ENCODE data around the gene EXD2.
"Not testable (repeated sequence)": the region's sequence is repeated elsewhere in the genome, so short reads cannot be mapped to it uniquely, and the experiment has no call there.

The EXD2 gene

GRCh38 chr14:69170839-69171238 lies 20.5 kb upstream of the EXD2 start:
- Histone ChIP-seq H3K4me3 (IDR thresholded peaks at IDR 0.05; ENCODE audit: insufficient read depth, low read depth, low read length) (no peak overlapping the region), H3K4me1 (ENCODE audit: low read depth, poor library complexity, severe bottlenecking) (no peaks in the 10 kb centered on the region), H3K9ac (no peak overlapping the region), H4K20me1 (ENCODE audit: insufficient read depth) (no peaks in the 10 kb centered on the region), H3K36me3 (ENCODE audit: insufficient read depth) (no peaks in the 10 kb centered on the region), H3K4me2 (no peak overlapping the region), H2AFZ (ENCODE audit: low read depth) (no peak overlapping the region), H3K79me2 (ENCODE audit: insufficient read depth, low read depth) (no peaks in the 10 kb centered on the region), H3K27me3 (ENCODE audit: insufficient read depth, low read depth) (no peaks in the 10 kb centered on the region), H3K27ac (no peak overlapping the region)
- TF ChIP-seq CTCF (conservative IDR thresholded peaks at IDR 0.05; ENCODE audit: low read depth, low read length), result no peak

- no peak for TF ChIP-seq CTCF (conservative IDR thresholded peaks at IDR 0.05; ENCODE audit: low read depth, low read length)
- no peaks in the 10 kb centered on the region for H3K36me3 ChIP-seq (ENCODE audit: insufficient read depth)
- H3K79me2 ChIP-seq (ENCODE audit: insufficient read depth, low read depth), result no peaks in the 10 kb centered on the region
- H3K27me3 ChIP-seq (ENCODE audit: insufficient read depth, low read depth), result no peaks in the 10 kb centered on the region
- H4K20me1 ChIP-seq (ENCODE audit: insufficient read depth), result no peaks in the 10 kb centered on the region
- H3K4me2 ChIP-seq, result no peak overlapping the region
- H3K4me1 ChIP-seq (ENCODE audit: low read depth, poor library complexity, severe bottlenecking), result no peaks in the 10 kb centered on the region
- H3K4me3 ChIP-seq (IDR thresholded peaks at IDR 0.05; ENCODE audit: insufficient read depth, low read depth, low read length), result no peak overlapping the region
- H2AFZ ChIP-seq (ENCODE audit: low read depth), result no peak overlapping the region
- H3K9ac ChIP-seq, result no peak overlapping the region
- H3K27ac ChIP-seq, result no peak overlapping the region
These were observed 19.7 kb upstream of the EXD2 start for GRCh38 chr14:69171569-69171968.

- Histone ChIP-seq H3K4me3 (IDR thresholded peaks at IDR 0.05; ENCODE audit: insufficient read depth, low read depth, low read length) (no peak overlapping the region), H2AFZ (ENCODE audit: low read depth) (no peak overlapping the region), H3K27ac (no peak overlapping the region), H3K4me2 (no peak overlapping the region), H3K4me1 (ENCODE audit: low read depth, poor library complexity, severe bottlenecking) (no peaks in the 10 kb centered on the region), H3K36me3 (ENCODE audit: insufficient read depth) (no peaks in the 10 kb centered on the region), H3K9ac (no peak overlapping the region), H4K20me1 (ENCODE audit: insufficient read depth) (no peaks in the 10 kb centered on the region), H3K79me2 (ENCODE audit: insufficient read depth, low read depth) (no peaks in the 10 kb centered on the region), H3K27me3 (ENCODE audit: insufficient read depth, low read depth) (no peaks in the 10 kb centered on the region)
- TF ChIP-seq CTCF (conservative IDR thresholded peaks at IDR 0.05; ENCODE audit: low read depth, low read length), result no peak
These were observed 16.2 kb upstream of the EXD2 start for GRCh38 chr14:69175130-69175529.

GRCh38 chr14:69181491-69181890 lies 9.8 kb upstream of the EXD2 start:
- no peak overlapping the region for H3K27ac ChIP-seq
- H3K27me3 ChIP-seq (ENCODE audit: insufficient read depth, low read depth), result no peaks in the 10 kb centered on the region
- no peaks in the 10 kb centered on the region for H3K79me2 ChIP-seq (ENCODE audit: insufficient read depth, low read depth)
- H3K4me3 ChIP-seq (IDR thresholded peaks at IDR 0.05; ENCODE audit: insufficient read depth, low read depth, low read length), result no peak overlapping the region
- H3K4me2 ChIP-seq, result no peak overlapping the region
- H3K9ac ChIP-seq, result no peak overlapping the region
- no peaks in the 10 kb centered on the region for H4K20me1 ChIP-seq (ENCODE audit: insufficient read depth)
- H3K36me3 ChIP-seq (ENCODE audit: insufficient read depth), result no peaks in the 10 kb centered on the region
- H3K4me1 ChIP-seq (ENCODE audit: low read depth, poor library complexity, severe bottlenecking), result no peaks in the 10 kb centered on the region
- TF ChIP-seq CTCF (conservative IDR thresholded peaks at IDR 0.05; ENCODE audit: low read depth, low read length), result no peak
- no peak overlapping the region for H2AFZ ChIP-seq (ENCODE audit: low read depth)

- not testable (repeated sequence) for H3K27ac ChIP-seq; H3K4me3 ChIP-seq (IDR thresholded peaks at IDR 0.05; ENCODE audit: insufficient read depth, low read depth, low read length); H3K27me3 ChIP-seq (ENCODE audit: insufficient read depth, low read depth); H4K20me1 ChIP-seq (ENCODE audit: insufficient read depth); H3K9ac ChIP-seq; H2AFZ ChIP-seq (ENCODE audit: low read depth); H3K4me1 ChIP-seq (ENCODE audit: low read depth, poor library complexity, severe bottlenecking); H3K36me3 ChIP-seq (ENCODE audit: insufficient read depth); H3K4me2 ChIP-seq; H3K79me2 ChIP-seq (ENCODE audit: insufficient read depth, low read depth)
These were observed 8.7 kb upstream of the EXD2 start for GRCh38 chr14:69182580-69182979.

Data from KMS-11 (cell line).